ENCODE data around the gene ZNF230.
A peak's percentile ranks its signal among the peaks of the same experiment; 100 is the strongest.

The ZNF230 gene

GRCh38 chr19:43983544-43983911 lies 19.2 kb upstream of the ZNF230 start:
- peak overlapping the region; percentile 74 to 89 for H3K4me3 ChIP-seq (replicated peaks in 1 of 2; ENCODE audit: low read depth in 2 of 2, low read length in 2 of 2)
- DNase-seq (ENCODE audit: low read depth in 2 of 2): no peak
- no peak for TF ChIP-seq CTCF (IDR thresholded peaks at IDR 0.05; ENCODE audit: low read depth, low read length)

GRCh38 chr19:43983912-43984686 lies 18.7 kb upstream of the ZNF230 start, which contains the start of gene ZNF155:
Gene ZNF155 (plus strand): TSS chr19:43984188. CDS start chr19:43988544, 4,356 bp downstream.
- H3K4me3 ChIP-seq (replicated peaks in 1 of 2; ENCODE audit: low read depth in 2 of 2, low read length in 2 of 2): peak within 1 kb of the TSS; percentile 74 to 89
- TF ChIP-seq CTCF (IDR thresholded peaks at IDR 0.05; ENCODE audit: low read depth, low read length): no peak
- DNase-seq (ENCODE audit: low read depth in 2 of 2): peak; percentile 98

GRCh38 chr19:43984687-43985000 lies 18.1 kb upstream of the ZNF230 start:
- DNase-seq (ENCODE audit: low read depth in 2 of 2): no peak
- peak overlapping the region; percentile 74 to 89 for H3K4me3 ChIP-seq (replicated peaks in 1 of 2; ENCODE audit: low read depth in 2 of 2, low read length in 2 of 2)
- TF ChIP-seq CTCF (IDR thresholded peaks at IDR 0.05; ENCODE audit: low read depth, low read length): no peak

- TF ChIP-seq CTCF (IDR thresholded peaks at IDR 0.05; ENCODE audit: low read depth, low read length): no peak
- peak; percentile 18 to 71 for DNase-seq (ENCODE audit: low read depth in 2 of 2)
Measured at GRCh38 chr19:43997631-43998290, 5.0 kb upstream of the ZNF230 start.

GRCh38 chr19:44002212-44002565 lies 568 bp upstream of the ZNF230 start:
- peak overlapping the region; percentile 71 to 73 for H3K4me3 ChIP-seq (replicated peaks in 1 of 2; ENCODE audit: low read depth in 2 of 2, low read length in 2 of 2)
- no peak for TF ChIP-seq CTCF (IDR thresholded peaks at IDR 0.05; ENCODE audit: low read depth, low read length)
- DNase-seq (ENCODE audit: low read depth in 2 of 2): peak; percentile 5 to 24

More at GRCh38 chr19:43997631-43998290, 5.0 kb upstream of the ZNF230 start:
- no peak overlapping the region for H3K4me3 ChIP-seq (replicated peaks in 1 of 2; ENCODE audit: low read depth in 2 of 2, low read length in 2 of 2)

GRCh38 chr19:44003461-44004009 lies 778 bp downstream of the ZNF230 start:
- peak overlapping the region; percentile 71 to 73 for H3K4me3 ChIP-seq (replicated peaks in 1 of 2; ENCODE audit: low read depth in 2 of 2, low read length in 2 of 2)
- peak; percentile 10 to 14 for DNase-seq (ENCODE audit: low read depth in 2 of 2)
- no peak for TF ChIP-seq CTCF (IDR thresholded peaks at IDR 0.05; ENCODE audit: low read depth, low read length)
